Coronary artery (tissue), 2 donors: ENCODE measurements around the gene RRP1.

ENCODE experiments used
- DNase-seq: peaks from one replicate; pipeline ENCODE4 v3.0.0-alpha.2; 2017; ENCODE audit warnings: low spot score
- H3K27ac ChIP-seq, 2 donors: fragments of 200-600 bp; sonication (generic); one replicate each; pipeline ENCODE4 v1.5.1; 2016 to 2019
- H3K4me3 ChIP-seq: fragments of 200-600 bp; sonication (generic); 2 replicates; pipeline ENCODE4 v1.5.1; 2016; ENCODE audit warnings: mild to moderate bottlenecking, moderate library complexity
- CTCF ChIP-seq: fragments of 200-600 bp; sonication (generic); IDR thresholded peaks from one replicate; pipeline ENCODE4 v1.5.1; 2019; ENCODE audit warnings: antibody characterized with exemption

Gene RRP1

GRCh38 chr21:43825936-43826622 lies 36.7 kb downstream of the RRP1 start:
- TF ChIP-seq CTCF = no peak
- no peak for DNase-seq
- Histone ChIP-seq H3K27ac (no peak overlapping the region), H3K4me3 (no peak overlapping the region)

- Histone ChIP-seq H3K4me3 (no peak overlapping the region), H3K27ac (no peak overlapping the region)
- no peak for DNase-seq
- TF ChIP-seq CTCF = no peak
Measured at GRCh38 chr21:43826623-43826974, 37.2 kb downstream of the RRP1 start.

GRCh38 chr21:43827015-43827611 lies 37.7 kb downstream of the RRP1 start:
- no peak for TF ChIP-seq CTCF
- no peak overlapping the region for H3K27ac ChIP-seq
- no peak overlapping the region for H3K4me3 ChIP-seq
- no peak for DNase-seq

GRCh38 chr21:43829161-43829560 lies 39.8 kb downstream of the RRP1 start:
- DNase-seq = no peak
- no peak overlapping the region for H3K27ac ChIP-seq
- TF ChIP-seq CTCF = no peak
- no peak overlapping the region for H3K4me3 ChIP-seq

- Histone ChIP-seq H3K27ac (no peak overlapping the region), H3K4me3 (no peak overlapping the region)
- DNase-seq = no peak
- no peak for TF ChIP-seq CTCF
Measured at GRCh38 chr21:43829575-43830119, 40.3 kb downstream of the RRP1 start.

- Histone ChIP-seq H3K27ac (no peak overlapping the region), H3K4me3 (no peak overlapping the region)
- DNase-seq = no peak
- TF ChIP-seq CTCF = no peak
Measured at GRCh38 chr21:43832158-43832550, 42.8 kb downstream of the RRP1 start.

- H3K4me3 ChIP-seq = no peak overlapping the region
- no peak for TF ChIP-seq CTCF
- DNase-seq = no peak
- no peak overlapping the region for H3K27ac ChIP-seq
Measured at GRCh38 chr21:43832648-43833047, 43.3 kb downstream of the RRP1 start.
